ENCODE results near the gene MOGAT3. TPM values are rescaled to one million over a fixed set of nuclear protein-coding genes. Genes with fewer than 3 reads are reported as not detected.
"Not testable (repeated sequence)": the region's sequence is repeated elsewhere in the genome, so short reads cannot be mapped to it uniquely, and the experiment has no call there.

The MOGAT3 gene
- total RNA-seq, 1 experiment from 2014 or later, result not detected

DNA sequence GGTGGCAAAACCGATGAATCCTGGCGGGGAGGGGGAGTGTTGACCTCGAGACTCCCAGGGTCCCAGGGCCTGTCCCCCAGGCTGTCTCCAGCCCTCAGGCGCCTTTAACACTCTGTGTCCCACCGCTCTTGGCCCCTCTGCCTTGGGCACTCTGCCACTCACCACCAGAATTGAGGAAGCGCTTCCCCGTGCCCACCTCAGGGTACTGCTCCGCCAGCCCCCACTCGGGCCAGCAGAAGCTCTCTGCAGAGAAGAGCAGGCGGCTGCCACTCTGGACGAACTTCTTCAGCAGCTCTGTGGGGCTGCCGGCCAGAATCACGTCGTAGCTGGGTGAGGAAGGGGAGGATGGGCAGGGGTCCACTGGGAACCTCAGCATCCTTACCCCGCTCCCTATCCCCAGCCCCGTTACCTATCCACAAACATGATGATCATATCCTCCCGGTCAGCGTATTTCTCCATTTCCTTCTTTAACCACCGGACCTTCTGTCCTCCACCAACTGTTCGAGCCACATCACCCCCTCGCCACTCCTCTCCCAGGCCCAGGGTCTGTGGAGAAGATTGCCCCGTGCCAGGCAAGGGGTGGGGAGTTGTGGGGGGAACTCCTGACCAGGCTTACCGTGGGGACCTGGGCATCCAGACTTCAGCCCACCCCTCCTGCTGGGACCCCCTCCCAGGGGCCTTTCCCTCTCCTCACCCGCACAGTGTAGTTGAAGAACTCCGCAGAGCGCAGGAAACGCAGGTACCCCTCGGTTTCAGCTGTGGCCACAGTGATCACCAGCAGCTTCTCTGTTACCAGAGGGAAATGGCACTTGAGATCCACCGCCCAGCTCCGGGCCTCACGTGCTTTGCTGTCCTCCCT, 15.4 kb upstream of the MOGAT3 start:
- H3K4me3 ChIP-seq, result peak overlapping the region; percentile 84
- H3K9me3 ChIP-seq, result no peaks in the 10 kb centered on the region
- no peak for DNase-seq
- peaks cover 8% of the 10 kb centered on the region for H3K36me3 ChIP-seq
- H3K27me3 ChIP-seq, result no peaks in the 10 kb centered on the region

DNA sequence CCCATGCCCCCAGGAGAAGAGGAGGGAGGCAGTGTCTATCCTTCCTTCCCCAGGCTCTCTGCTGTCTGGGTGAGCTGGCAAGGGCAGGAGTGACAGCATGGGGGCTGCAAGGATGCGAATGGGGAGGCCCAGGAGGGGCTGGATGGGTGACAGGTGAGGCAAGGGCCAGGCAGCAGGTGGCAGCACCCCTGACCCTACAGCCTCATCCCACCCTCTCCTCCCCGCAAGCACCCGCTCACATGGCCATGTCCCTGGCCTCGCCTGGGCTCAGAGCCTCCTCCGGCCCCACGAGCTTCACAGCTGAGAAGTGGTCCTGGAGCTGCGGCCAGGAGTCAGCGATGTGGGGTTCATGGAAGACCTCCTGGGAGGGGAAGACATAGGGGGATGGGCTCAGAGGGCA, 11.2 kb upstream of the MOGAT3 start:
- Histone ChIP-seq H3K36me3 (peaks cover 8% of the 10 kb centered on the region), H3K27me3 (no peaks in the 10 kb centered on the region), H3K9me3 (no peaks in the 10 kb centered on the region), H3K4me3 (no peak overlapping the region)
- no peak for DNase-seq

DNA sequence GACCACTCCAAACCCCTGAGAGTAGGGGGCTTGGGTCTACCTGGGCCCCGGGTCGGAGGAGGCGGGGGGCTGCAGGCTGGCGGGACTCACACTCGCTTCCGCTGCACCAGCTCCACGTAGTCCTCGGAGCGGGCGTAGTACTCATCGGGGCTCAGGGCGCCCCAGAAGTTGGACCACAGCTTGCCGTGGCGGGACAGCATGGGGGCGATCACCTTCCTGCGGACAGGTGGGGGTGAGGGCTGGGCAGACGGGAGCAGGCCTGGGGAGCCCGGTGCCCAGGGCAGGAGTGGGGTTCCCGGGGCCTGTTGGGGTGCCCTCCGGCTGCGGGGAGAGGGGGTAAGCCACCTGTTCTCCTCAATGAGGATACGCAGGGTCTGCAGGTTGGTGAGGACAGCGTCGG, 10.7 kb upstream of the MOGAT3 start:
- no peaks in the 10 kb centered on the region for H3K27me3 ChIP-seq
- H3K36me3 ChIP-seq, result peaks cover 8% of the 10 kb centered on the region
- DNase-seq, result no peak
- no peaks in the 10 kb centered on the region for H3K9me3 ChIP-seq
- no peak overlapping the region for H3K4me3 ChIP-seq

DNA sequence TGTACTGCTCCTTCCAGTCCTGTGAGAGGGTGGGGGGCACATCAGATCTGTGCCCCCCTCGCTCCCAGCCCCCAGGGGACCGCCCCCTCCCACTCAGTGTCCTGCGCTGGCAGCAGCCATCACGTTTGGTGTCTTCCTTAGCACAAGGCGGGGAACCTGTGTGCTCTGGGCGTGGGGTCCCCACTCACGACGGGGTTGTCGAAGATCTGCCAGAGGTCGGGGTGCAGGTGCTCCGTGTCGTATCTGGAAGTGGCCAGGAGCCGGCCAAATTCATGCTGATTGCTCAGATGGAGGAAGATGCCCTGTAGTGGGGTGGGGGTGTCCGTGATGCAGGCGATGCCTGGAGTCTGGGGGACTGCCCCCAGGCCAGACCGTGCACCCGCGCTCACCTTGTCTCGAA, 9.3 kb upstream of the MOGAT3 start:
- DNase-seq, result no peak
- Histone ChIP-seq H3K36me3 (peaks cover 6% of the 10 kb centered on the region), H3K27me3 (no peaks in the 10 kb centered on the region), H3K9me3 (no peaks in the 10 kb centered on the region), H3K4me3 (no peak overlapping the region)

DNA sequence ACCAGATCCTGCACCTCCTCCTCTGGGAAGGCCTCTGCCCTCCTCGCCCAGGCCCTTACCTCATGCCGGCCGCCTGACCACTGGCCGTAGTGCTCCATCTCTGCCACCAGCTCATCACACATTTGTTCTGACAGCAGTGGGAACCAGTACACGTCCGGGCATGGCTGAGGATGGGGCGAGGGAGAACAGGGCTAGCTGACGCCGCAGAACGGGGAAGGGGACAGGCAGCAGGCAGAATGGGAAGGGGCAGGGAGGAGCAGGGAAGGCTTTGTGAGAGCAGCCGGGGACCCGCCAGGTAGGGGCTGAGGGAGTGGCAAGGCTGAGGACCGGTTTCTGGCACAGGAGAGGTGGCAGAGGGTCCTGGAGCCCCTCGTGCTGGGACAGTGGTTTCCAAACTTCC, 8.0 kb upstream of the MOGAT3 start:
- DNase-seq, result no peak
- no peak overlapping the region for H3K4me3 ChIP-seq
- H3K9me3 ChIP-seq, result no peaks in the 10 kb centered on the region
- no peaks in the 10 kb centered on the region for H3K27me3 ChIP-seq
- no peaks in the 10 kb centered on the region for H3K36me3 ChIP-seq

DNA sequence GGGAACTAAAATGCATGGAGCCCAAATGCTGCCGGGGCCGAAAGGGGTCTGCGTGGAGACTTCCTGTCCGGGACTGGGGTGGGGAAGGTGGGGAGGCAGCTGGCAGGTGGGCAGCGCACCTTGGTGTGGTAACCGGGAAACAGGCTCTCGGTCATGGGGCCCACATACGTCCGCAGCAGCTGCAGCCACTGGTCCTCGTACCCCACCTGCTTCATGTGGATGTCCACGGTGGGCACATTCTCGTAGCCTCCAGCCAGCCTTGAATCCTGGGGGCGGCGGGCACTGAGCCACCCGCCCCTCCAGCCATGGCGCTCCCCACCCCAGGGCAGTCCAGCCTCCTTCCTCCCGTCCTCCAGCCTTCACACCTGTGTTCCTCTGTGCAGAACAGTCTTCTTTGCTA, 6.6 kb upstream of the MOGAT3 start:
- H3K36me3 ChIP-seq, result no peaks in the 10 kb centered on the region
- DNase-seq, result no peak
- no peaks in the 10 kb centered on the region for H3K9me3 ChIP-seq
- no peak overlapping the region for H3K4me3 ChIP-seq
- no peaks in the 10 kb centered on the region for H3K27me3 ChIP-seq

DNA sequence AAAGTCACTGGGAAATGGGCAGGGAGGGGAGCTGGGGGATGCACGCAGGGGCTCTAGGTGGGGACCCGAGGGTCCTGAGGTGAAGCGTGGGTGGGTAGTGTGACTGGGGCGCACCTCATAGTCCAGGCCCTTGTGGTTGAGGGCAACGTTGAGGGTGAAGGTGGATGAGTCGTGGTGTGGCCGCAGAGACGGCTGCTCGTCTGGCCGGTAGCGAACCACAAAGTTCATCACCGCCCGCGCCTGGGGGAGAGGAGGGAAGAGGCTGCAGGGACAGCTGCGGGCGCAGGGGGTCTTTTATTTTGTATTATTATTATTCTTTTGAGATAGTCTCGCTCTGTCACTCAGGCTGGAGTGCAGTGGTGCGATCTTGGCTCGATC, 5.8 kb upstream of the MOGAT3 start:
- no peak overlapping the region for H3K4me3 ChIP-seq
- H3K9me3 ChIP-seq, result no peaks in the 10 kb centered on the region
- no peaks in the 10 kb centered on the region for H3K27me3 ChIP-seq
- H3K36me3 ChIP-seq, result no peaks in the 10 kb centered on the region
- DNase-seq, result no peak

DNA sequence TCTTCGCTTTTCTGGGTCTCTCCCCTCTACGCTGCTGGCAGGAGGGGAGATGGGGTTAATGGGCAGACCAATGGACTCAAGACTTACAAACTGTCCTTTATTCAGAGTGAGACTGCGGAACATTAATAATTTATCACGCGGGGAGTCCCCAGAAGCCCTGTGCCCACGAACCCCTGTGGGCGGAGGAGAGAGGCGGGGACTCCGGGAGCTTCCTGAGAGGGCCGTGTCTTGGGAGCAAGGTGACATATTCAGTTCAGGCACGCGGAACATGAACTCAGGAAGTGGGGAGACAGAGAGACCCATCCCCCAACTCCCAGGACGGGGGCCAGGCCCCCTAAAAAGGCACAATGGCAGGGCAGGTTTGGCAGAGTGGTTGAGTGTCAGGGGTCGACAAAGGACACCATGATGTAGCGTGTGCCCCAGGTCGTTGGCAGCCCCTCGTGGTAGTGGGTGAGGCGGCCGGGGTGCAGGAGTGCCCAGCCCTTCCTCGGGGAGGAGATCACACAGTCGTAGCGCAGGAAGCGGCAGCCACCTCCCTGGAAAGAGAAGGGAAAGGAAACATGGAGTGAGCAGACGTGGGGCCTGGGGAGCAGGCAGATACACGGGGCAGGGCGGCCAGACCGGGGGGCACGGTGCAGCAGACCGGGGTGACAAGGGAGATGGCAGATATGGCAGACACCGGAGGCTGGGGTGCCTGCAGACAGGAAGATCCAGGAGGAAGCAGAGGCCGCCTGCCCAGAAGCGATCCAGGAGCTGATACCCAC, 5.2 kb upstream of the MOGAT3 start:
- Histone ChIP-seq H3K4me3 (no peak overlapping the region), H3K9me3 (no peaks in the 10 kb centered on the region), H3K36me3 (no peaks in the 10 kb centered on the region), H3K27me3 (no peaks in the 10 kb centered on the region)
- DNase-seq, result no peak

DNA sequence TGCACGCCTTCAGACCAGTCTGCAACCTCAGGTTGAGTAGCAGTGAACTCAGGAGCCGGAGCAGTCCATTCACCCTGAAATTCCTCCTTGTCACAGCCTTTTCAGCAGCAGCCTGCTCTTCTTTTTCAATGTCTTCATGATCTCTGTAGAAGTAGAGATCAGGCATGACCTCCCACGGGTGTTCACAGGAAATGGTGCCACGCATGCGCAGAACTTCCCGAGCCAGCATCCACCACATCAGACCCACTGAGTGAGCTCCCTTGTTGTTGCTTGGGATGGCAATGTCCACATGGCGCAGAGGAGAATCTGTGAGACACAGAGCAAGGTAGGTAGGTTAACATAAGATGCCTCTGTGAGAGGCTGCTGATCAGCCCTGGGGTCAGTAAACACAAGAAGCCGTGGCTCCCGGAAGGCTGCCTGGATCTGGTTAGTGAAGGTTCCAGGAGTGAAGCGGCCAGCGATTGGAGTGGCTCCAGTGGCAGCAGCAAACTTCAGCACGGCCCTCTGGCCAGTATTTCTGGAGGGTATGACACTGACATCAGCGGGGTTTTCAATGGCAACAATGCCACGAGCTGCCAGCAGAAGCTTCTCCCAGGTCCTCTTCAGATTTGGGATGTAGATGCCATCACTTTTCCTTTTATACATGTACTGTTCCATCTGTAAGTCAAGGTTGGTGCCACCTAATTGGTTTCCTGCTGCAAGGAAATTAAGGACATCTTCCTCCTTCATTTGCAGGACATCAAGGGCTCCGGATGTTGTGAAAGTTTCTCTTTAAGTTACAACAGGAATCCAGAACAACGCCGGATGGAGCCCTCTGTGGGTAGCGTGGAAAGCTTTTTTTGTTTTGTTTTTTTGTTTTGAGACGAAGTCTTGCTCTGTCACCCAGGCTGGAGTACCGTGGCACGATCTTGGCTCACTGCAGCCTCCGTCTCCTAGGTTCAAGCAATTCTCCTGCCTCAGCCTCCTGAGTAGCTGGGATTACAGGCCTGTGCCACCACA, 3.2 kb upstream of the MOGAT3 start:
- H3K4me3 ChIP-seq, DNase-seq, H3K27me3 ChIP-seq, H3K36me3 ChIP-seq, H3K9me3 ChIP-seq: not testable (repeated sequence)

DNA sequence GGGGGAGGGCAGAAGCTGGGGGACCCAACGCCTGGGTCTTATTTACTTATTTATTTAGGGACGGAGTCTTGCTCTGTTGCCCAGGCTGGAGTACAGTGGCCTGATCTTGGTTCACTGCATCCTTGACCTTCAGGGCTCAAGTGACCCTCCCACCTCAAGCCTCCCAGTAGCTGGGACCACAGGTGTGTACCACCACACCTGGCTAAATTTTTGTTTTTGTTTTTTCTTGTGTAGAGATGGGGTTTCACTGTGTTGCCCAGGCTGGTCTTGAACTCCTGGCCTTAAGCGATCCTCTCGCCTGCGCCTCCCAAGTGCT, 1.7 kb upstream of the MOGAT3 start:
- no peak overlapping the region for H3K4me3 ChIP-seq
- H3K9me3 ChIP-seq, result no peaks in the 10 kb centered on the region
- H3K27me3 ChIP-seq, result no peaks in the 10 kb centered on the region
- H3K36me3 ChIP-seq, result no peaks in the 10 kb centered on the region
- no peak for DNase-seq

DNA sequence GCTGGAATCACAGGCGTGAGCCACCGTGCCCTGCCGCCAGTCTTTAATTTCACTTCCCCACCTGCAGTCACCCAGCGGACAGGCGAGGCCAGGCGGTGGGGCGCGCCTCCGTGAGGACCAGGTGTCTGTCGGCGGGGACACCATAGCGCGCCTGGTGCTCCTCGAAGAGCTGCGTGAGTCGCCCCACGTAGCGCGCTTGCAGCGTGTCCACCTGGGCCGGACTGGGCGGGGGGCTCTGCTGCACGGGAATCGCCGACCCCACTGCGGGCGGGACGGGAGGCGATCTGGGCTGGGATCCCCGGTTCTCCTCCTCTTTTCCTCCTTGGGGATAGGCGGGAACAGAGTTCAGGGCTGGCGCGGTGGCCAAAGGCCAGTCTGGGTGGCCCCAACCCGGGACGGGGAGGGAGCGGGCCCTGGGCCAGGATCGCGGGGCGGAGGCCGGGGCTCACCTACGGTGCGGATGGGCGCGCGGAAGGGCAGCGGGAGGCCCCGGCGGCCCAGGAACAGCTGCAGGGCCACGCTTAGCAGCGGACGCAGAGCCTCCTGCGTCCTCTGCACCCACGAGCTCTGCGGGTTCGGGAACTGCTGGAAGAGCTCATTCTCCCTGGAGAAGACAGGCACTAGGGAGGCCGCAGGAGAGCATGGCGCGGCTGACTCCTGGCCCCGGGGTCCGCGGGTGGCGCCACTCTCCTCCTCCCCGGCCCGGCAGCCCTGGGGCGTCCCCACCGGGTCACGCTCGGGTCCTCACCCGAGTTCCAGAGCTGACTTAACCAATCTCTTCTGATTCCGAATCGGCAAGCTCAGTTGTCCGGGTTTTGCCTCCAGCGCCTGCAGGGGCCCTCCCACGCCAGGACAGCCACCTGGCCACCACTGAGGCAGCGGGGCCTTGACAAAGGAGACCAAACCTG, 1.1 kb upstream of the MOGAT3 start:
- Histone ChIP-seq H3K27me3 (no peaks in the 10 kb centered on the region), H3K9me3 (no peaks in the 10 kb centered on the region), H3K36me3 (no peaks in the 10 kb centered on the region), H3K4me3 (no peak overlapping the region)
- DNase-seq, result no peak

DNA sequence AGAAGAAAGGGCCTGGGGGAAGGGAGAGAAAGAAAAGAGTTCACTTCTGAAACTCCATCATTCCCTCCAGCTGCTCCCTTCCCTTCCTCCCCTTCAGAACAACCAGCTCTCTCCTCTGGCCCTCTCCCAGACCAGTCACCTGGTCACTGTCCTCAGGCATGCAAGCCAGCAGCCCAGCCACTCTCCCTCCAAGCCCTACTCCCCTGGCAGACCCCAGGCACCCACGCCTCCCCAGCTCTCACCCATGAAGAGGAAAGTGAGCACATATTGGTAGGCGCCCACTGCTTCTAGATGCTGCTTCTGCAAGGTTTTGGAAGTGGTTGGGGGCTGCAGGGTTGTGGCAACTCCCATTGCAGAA, 353 bp downstream of the MOGAT3 start:
- H3K27me3 ChIP-seq, result no peaks in the 10 kb centered on the region
- H3K9me3 ChIP-seq, result no peaks in the 10 kb centered on the region
- no peak for DNase-seq
- no peaks in the 10 kb centered on the region for H3K36me3 ChIP-seq
- H3K4me3 ChIP-seq, result no peak overlapping the region

DNA sequence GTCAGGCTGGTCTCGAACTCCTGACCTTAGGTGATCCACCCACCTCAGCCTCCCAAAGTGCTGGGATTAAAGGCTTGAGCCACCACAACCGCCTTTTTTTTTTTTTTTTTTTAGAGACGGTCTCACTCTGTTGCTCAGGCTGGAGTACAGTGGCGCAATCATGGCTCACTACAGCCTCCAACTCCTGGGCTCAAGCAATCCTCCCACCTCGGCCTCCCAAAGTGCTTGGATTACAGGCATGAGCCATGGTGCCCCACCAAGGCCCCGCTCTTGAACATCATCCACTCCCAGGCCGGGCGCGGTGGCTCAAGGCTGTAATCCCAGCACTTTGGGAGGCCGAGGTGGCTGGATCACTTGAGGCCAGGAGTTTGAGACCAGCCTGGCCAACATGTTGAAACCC, 1.3 kb downstream of the MOGAT3 start:
- not testable (repeated sequence) for H3K36me3 ChIP-seq, H3K9me3 ChIP-seq, DNase-seq, H3K27me3 ChIP-seq, H3K4me3 ChIP-seq

DNA sequence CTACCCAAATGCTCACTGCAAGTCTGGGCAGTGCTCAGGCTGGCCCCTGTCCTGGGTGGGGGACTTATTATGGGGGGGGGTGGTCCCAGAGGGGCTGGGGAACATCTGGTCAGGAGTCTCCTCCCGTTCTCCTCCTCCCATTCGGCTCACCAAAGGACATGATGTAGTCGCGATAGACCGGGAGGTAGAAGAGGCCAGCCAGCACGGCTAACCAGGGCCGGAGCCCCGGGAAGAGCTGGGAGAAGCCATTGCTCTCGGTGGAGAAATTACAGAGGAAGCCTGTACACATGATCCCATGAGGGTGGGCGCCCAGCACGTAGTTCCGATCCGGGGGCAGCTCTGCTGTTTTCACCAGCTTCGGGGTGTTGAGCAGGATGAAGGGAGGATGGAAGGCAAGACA, 2.4 kb downstream of the MOGAT3 start:
- DNase-seq, result no peak

DNA sequence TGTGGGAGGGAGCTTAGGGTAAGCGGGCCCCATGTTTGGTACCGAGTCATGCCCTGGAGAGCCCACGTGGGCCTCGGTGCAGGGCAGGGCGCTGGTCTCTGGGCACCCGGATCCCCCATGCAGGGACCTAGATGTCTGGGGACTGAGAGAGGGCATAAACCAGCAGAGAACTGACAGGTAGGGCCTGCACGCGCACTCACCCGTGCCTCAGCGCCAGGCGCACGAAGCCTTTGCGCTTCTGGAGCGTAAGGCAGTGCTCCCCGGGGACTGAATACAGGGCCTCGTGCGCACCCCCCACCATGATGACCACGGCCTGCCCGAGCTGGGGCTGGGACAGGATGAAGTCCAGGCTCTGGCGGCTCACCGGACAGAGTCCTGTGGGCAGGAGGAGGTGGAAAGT, 2.8 kb downstream of the MOGAT3 start:
- no peaks in the 10 kb centered on the region for H3K27me3 ChIP-seq
- no peaks in the 10 kb centered on the region for H3K9me3 ChIP-seq
- H3K4me3 ChIP-seq, result no peak overlapping the region
- DNase-seq, result no peak
- no peaks in the 10 kb centered on the region for H3K36me3 ChIP-seq

More for the DNA sequence above, 2.4 kb downstream of the MOGAT3 start:
- Histone ChIP-seq H3K36me3 (no peaks in the 10 kb centered on the region), H3K4me3 (no peak overlapping the region), H3K27me3 (no peaks in the 10 kb centered on the region), H3K9me3 (no peaks in the 10 kb centered on the region)

DNA sequence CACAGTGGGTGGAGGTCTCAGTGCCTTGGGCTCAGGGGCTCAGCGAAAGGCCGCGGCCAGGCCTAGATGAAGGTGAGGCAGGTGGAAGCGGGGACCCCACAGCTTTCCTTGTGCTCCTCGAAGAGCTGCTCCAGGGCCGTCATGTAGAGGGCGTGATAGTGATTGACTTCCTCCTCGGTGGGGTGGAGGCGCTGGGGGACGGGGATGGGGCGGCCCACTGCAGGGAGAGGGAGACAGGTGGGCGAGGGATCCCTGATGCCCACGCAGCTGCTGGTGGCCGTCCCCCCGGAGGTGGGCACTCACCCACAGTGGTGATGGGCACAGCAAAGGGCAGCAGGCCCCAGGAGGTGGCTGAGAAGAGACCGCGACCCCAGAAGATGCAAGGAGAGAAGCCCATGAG, 5.0 kb downstream of the MOGAT3 start:
- Histone ChIP-seq H3K9me3 (no peaks in the 10 kb centered on the region), H3K4me3 (no peak overlapping the region), H3K36me3 (no peaks in the 10 kb centered on the region), H3K27me3 (no peaks in the 10 kb centered on the region)
- DNase-seq, result no peak

Data from MG63 (cell line).